Measurements from ENCODE around the gene TNFRSF1B. TPM values are rescaled to one million over a fixed set of nuclear protein-coding genes. Genes with fewer than 3 reads are reported as not detected.

The TNFRSF1B gene
- total RNA-seq, 1 experiment from 2014 or later, result not detected

- Histone ChIP-seq H4K20me1 (ENCODE audit: insufficient read depth, low read depth, low read length) (peaks cover 8% of the 10 kb centered on the region; the same call in 1 of the 2 replicates), H3K9me2 (replicated peaks; ENCODE audit: insufficient read depth, low read length) (no peaks in the 10 kb centered on the region), H3K27me3 (ENCODE audit: low read length) (no peaks in the 10 kb centered on the region), H2AFZ (ENCODE audit: low read length) (no peak overlapping the region), H3K4me2 (ENCODE audit: low read depth, low read length, poor library complexity, severe bottlenecking) (no peak overlapping the region), H3K36me3 (ENCODE audit: insufficient read depth, low read length) (no peaks in the 10 kb centered on the region), H3K4me3 (ENCODE audit: low read length) (no peak overlapping the region), H3K9ac (ENCODE audit: low read length) (no peak overlapping the region), H3K79me2 (ENCODE audit: low read length) (no peaks in the 10 kb centered on the region), H3K27ac (ENCODE audit: low read length) (no peak overlapping the region), H3K9me3 (ENCODE audit: low read length) (no peaks in the 10 kb centered on the region), H3K4me1 (ENCODE audit: low read length) (no peaks in the 10 kb centered on the region)
- no peak for DNase-seq
Measured at GRCh38 chr1:12140016-12140415, 26.8 kb upstream of the TNFRSF1B start.

- Histone ChIP-seq H3K9me3 (ENCODE audit: low read length) (no peaks in the 10 kb centered on the region), H3K9ac (ENCODE audit: low read length) (no peak overlapping the region)
Measured at GRCh38 chr1:12140515-12141162, 26.2 kb upstream of the TNFRSF1B start.

GRCh38 chr1:12141163-12141850, 25.5 kb upstream of the TNFRSF1B start:
- no peak overlapping the region for H3K4me2 ChIP-seq (ENCODE audit: low read depth, low read length, poor library complexity, severe bottlenecking)
- H3K27ac ChIP-seq (ENCODE audit: low read length), result no peak overlapping the region
- H3K27me3 ChIP-seq (ENCODE audit: low read length), result no peaks in the 10 kb centered on the region
- H3K9ac ChIP-seq (ENCODE audit: low read length), result no peak overlapping the region
- H3K4me1 ChIP-seq (ENCODE audit: low read length), result no peaks in the 10 kb centered on the region
- no peak overlapping the region for H3K4me3 ChIP-seq (ENCODE audit: low read length)
- H2AFZ ChIP-seq (ENCODE audit: low read length), result no peak overlapping the region
- no peak for DNase-seq
- no peaks in the 10 kb centered on the region for H3K36me3 ChIP-seq (ENCODE audit: insufficient read depth, low read length)
- no peaks in the 10 kb centered on the region for H3K9me3 ChIP-seq (ENCODE audit: low read length)
- H3K79me2 ChIP-seq (ENCODE audit: low read length), result no peaks in the 10 kb centered on the region
- peaks cover 13% of the 10 kb centered on the region; the same call in 1 of the 2 replicates for H4K20me1 ChIP-seq (ENCODE audit: insufficient read depth, low read depth, low read length)
- no peaks in the 10 kb centered on the region for H3K9me2 ChIP-seq (replicated peaks; ENCODE audit: insufficient read depth, low read length)

More at GRCh38 chr1:12140515-12141162, 26.2 kb upstream of the TNFRSF1B start:
- Histone ChIP-seq H3K27ac (ENCODE audit: low read length) (no peak overlapping the region), H3K4me1 (ENCODE audit: low read length) (no peaks in the 10 kb centered on the region), H3K4me3 (ENCODE audit: low read length) (no peak overlapping the region), H3K79me2 (ENCODE audit: low read length) (no peaks in the 10 kb centered on the region), H2AFZ (ENCODE audit: low read length) (no peak overlapping the region), H3K4me2 (ENCODE audit: low read depth, low read length, poor library complexity, severe bottlenecking) (no peak overlapping the region), H3K27me3 (ENCODE audit: low read length) (no peaks in the 10 kb centered on the region), H4K20me1 (ENCODE audit: insufficient read depth, low read depth, low read length) (peaks cover 13% of the 10 kb centered on the region; the same call in 1 of the 2 replicates), H3K36me3 (ENCODE audit: insufficient read depth, low read length) (no peaks in the 10 kb centered on the region), H3K9me2 (replicated peaks; ENCODE audit: insufficient read depth, low read length) (no peaks in the 10 kb centered on the region)
- DNase-seq, result no peak

- Histone ChIP-seq H3K9me2 (replicated peaks; ENCODE audit: insufficient read depth, low read length) (no peaks in the 10 kb centered on the region), H3K9ac (ENCODE audit: low read length) (no peak overlapping the region), H3K79me2 (ENCODE audit: low read length) (no peaks in the 10 kb centered on the region), H3K4me2 (ENCODE audit: low read depth, low read length, poor library complexity, severe bottlenecking) (no peak overlapping the region), H4K20me1 (ENCODE audit: insufficient read depth, low read depth, low read length) (peaks cover 13% of the 10 kb centered on the region; the same call in 1 of the 2 replicates), H3K4me1 (ENCODE audit: low read length) (no peaks in the 10 kb centered on the region), H3K36me3 (ENCODE audit: insufficient read depth, low read length) (no peaks in the 10 kb centered on the region), H3K9me3 (ENCODE audit: low read length) (no peaks in the 10 kb centered on the region), H3K27me3 (ENCODE audit: low read length) (no peaks in the 10 kb centered on the region), H2AFZ (ENCODE audit: low read length) (no peak overlapping the region), H3K27ac (ENCODE audit: low read length) (no peak overlapping the region), H3K4me3 (ENCODE audit: low read length) (no peak overlapping the region)
- DNase-seq, result no peak
Measured at GRCh38 chr1:12142141-12142823, 24.5 kb upstream of the TNFRSF1B start.

GRCh38 chr1:12142891-12143630, 23.7 kb upstream of the TNFRSF1B start:
- no peaks in the 10 kb centered on the region for H3K79me2 ChIP-seq (ENCODE audit: low read length)
- H3K4me3 ChIP-seq (ENCODE audit: low read length), result no peak overlapping the region
- peaks cover 13% of the 10 kb centered on the region; the same call in 1 of the 2 replicates for H4K20me1 ChIP-seq (ENCODE audit: insufficient read depth, low read depth, low read length)
- H3K4me2 ChIP-seq (ENCODE audit: low read depth, low read length, poor library complexity, severe bottlenecking), result no peak overlapping the region
- no peak overlapping the region for H3K27ac ChIP-seq (ENCODE audit: low read length)
- no peaks in the 10 kb centered on the region for H3K9me2 ChIP-seq (replicated peaks; ENCODE audit: insufficient read depth, low read length)
- no peak overlapping the region for H2AFZ ChIP-seq (ENCODE audit: low read length)
- H3K9ac ChIP-seq (ENCODE audit: low read length), result no peak overlapping the region
- no peaks in the 10 kb centered on the region for H3K4me1 ChIP-seq (ENCODE audit: low read length)
- no peaks in the 10 kb centered on the region for H3K27me3 ChIP-seq (ENCODE audit: low read length)
- H3K36me3 ChIP-seq (ENCODE audit: insufficient read depth, low read length), result no peaks in the 10 kb centered on the region
- no peaks in the 10 kb centered on the region for H3K9me3 ChIP-seq (ENCODE audit: low read length)
- DNase-seq, result no peak

GRCh38 chr1:12143631-12144155, 23.1 kb upstream of the TNFRSF1B start:
- Histone ChIP-seq H3K36me3 (ENCODE audit: insufficient read depth, low read length) (no peaks in the 10 kb centered on the region), H3K9me2 (replicated peaks; ENCODE audit: insufficient read depth, low read length) (no peaks in the 10 kb centered on the region), H3K4me3 (ENCODE audit: low read length) (no peak overlapping the region), H3K4me2 (ENCODE audit: low read depth, low read length, poor library complexity, severe bottlenecking) (no peak overlapping the region), H3K27ac (ENCODE audit: low read length) (no peak overlapping the region), H3K9ac (ENCODE audit: low read length) (no peak overlapping the region), H3K79me2 (ENCODE audit: low read length) (no peaks in the 10 kb centered on the region), H4K20me1 (ENCODE audit: insufficient read depth, low read depth, low read length) (peaks cover 13% of the 10 kb centered on the region; the same call in 1 of the 2 replicates), H2AFZ (ENCODE audit: low read length) (no peak overlapping the region), H3K27me3 (ENCODE audit: low read length) (no peaks in the 10 kb centered on the region), H3K4me1 (ENCODE audit: low read length) (no peaks in the 10 kb centered on the region), H3K9me3 (ENCODE audit: low read length) (no peaks in the 10 kb centered on the region)
- no peak for DNase-seq

GRCh38 chr1:12144236-12144635, 22.6 kb upstream of the TNFRSF1B start:
- H4K20me1 ChIP-seq (ENCODE audit: insufficient read depth, low read depth, low read length), result peaks cover 13% of the 10 kb centered on the region; the same call in 1 of the 2 replicates
- H3K4me1 ChIP-seq (ENCODE audit: low read length), result no peaks in the 10 kb centered on the region
- H3K9ac ChIP-seq (ENCODE audit: low read length), result no peak overlapping the region
- H3K9me3 ChIP-seq (ENCODE audit: low read length), result no peaks in the 10 kb centered on the region
- no peak overlapping the region for H2AFZ ChIP-seq (ENCODE audit: low read length)
- H3K27ac ChIP-seq (ENCODE audit: low read length), result no peak overlapping the region
- H3K9me2 ChIP-seq (replicated peaks; ENCODE audit: insufficient read depth, low read length), result no peaks in the 10 kb centered on the region
- no peak overlapping the region for H3K4me3 ChIP-seq (ENCODE audit: low read length)
- H3K27me3 ChIP-seq (ENCODE audit: low read length), result no peaks in the 10 kb centered on the region
- H3K4me2 ChIP-seq (ENCODE audit: low read depth, low read length, poor library complexity, severe bottlenecking), result no peak overlapping the region
- no peaks in the 10 kb centered on the region for H3K36me3 ChIP-seq (ENCODE audit: insufficient read depth, low read length)
- no peak for DNase-seq
- no peaks in the 10 kb centered on the region for H3K79me2 ChIP-seq (ENCODE audit: low read length)

All from Karpas-422 (cell line).